Esophagus squamous epithelium (tissue), 5 donors: ENCODE data around the gene USH2A. TPM values are rescaled to one million over a fixed set of nuclear protein-coding genes. Genes with fewer than 3 reads are reported as not detected.

ENCODE experiments used
- DNase-seq: peaks from one replicate; lab custom pipeline; 2025; lab: John Stamatoyannopoulos, UW
- H3K27ac ChIP-seq, 4 donors: fragments of 200-600 bp; sonication (generic); one replicate each; pipeline ENCODE4 v1.5.1; 2016 to 2019; ENCODE audit warnings: mild to moderate bottlenecking in 1 of 4
- H3K27me3 ChIP-seq, 4 donors: fragments of 200-600 bp; sonication (generic); 1 replicate in 3 of 4; 2 replicates in 1 of 4; pipeline versions ENCODE4 v1.5.1 to v1.6.0; 2017 to 2021; ENCODE audit warnings: antibody characterized with exemption in 1 of 4
- H3K36me3 ChIP-seq, 3 donors: fragments of 200-600 bp; sonication (generic); one replicate each; pipeline ENCODE4 v1.5.1; 2016 to 2019
- H3K4me1 ChIP-seq, 3 donors: fragments of 200-600 bp; sonication (generic); one replicate each; pipeline ENCODE4 v1.5.1; 2017 to 2019
- H3K4me3 ChIP-seq, 4 donors: fragments of 200-600 bp; sonication (generic); 1 replicate in 3 of 4; 2 replicates in 1 of 4; pipeline ENCODE4 v1.5.1; 2016 to 2019; ENCODE audit warnings: mild to moderate bottlenecking in 2 of 4, moderate library complexity in 1 of 4
- H3K9me3 ChIP-seq, 3 donors: fragments of 200-600 bp; sonication (generic); one replicate each; pipeline ENCODE4 v1.5.1; 2016 to 2019
- POLR2A ChIP-seq, 4 donors: fragments of 450-650 bp; IDR thresholded peaks; one replicate each; pipeline ENCODE4 v1.6.1; 2017; ENCODE audit warnings: antibody characterized with exemption in 4 of 4, mild to moderate bottlenecking in 4 of 4, moderate library complexity in 3 of 4
- WGBS, 2 donors: methylation state at CpG; one replicate each; pipeline ENCODE4 v1.1.5; 2018; 5-methylcytosine and 5-hydroxymethylcytosine counted together
- intact Hi-C: fragments of 100-400 bp; cut with DNase I; formaldehyde crosslinking; loops from one replicate; pipeline ENCODE4 v1.15.0; 2022
- total RNA-seq, 4 donors: library from RNA; depleted of rRNA; stranded (reverse); fragments of >200 nt; gene quantifications; one replicate each; pipeline ENCODE4 v1.1.0, GENCODE V29; 2016
- TF ChIP-seq, protein P1 (sequence below), 6 experiments: fragments of 450-650 bp in 4 of 6; fragments of 200-600 bp in 2 of 6; sonication (generic) in 2 of 6; IDR thresholded peaks; one replicate each; pipeline ENCODE4 v1.5.1; 2016 to 2019; ENCODE audit warnings: antibody characterized with exemption in 6 of 6, mild to moderate bottlenecking in 4 of 6, moderate library complexity in 4 of 6
- donor health status: DM: yes; HTN: yes; CAD: no.

Gene USH2A
- total RNA-seq, 4 donors from 2014 or later = under 0.01 TPM; not detected in 3

GRCh38 chr1:216081445-216081844 is 341.8 kb downstream of the USH2A start:
- WGBS, 2 donors = 41 to 54% methylated on average over 5 of the region's 5 CpGs
- no peaks in the 10 kb centered on the region for H3K4me1 ChIP-seq
- DNase-seq = no peak
- H3K4me3 ChIP-seq = no peak overlapping the region
- no peak overlapping the region for H3K27ac ChIP-seq
- TF ChIP-seq, protein P1, sequence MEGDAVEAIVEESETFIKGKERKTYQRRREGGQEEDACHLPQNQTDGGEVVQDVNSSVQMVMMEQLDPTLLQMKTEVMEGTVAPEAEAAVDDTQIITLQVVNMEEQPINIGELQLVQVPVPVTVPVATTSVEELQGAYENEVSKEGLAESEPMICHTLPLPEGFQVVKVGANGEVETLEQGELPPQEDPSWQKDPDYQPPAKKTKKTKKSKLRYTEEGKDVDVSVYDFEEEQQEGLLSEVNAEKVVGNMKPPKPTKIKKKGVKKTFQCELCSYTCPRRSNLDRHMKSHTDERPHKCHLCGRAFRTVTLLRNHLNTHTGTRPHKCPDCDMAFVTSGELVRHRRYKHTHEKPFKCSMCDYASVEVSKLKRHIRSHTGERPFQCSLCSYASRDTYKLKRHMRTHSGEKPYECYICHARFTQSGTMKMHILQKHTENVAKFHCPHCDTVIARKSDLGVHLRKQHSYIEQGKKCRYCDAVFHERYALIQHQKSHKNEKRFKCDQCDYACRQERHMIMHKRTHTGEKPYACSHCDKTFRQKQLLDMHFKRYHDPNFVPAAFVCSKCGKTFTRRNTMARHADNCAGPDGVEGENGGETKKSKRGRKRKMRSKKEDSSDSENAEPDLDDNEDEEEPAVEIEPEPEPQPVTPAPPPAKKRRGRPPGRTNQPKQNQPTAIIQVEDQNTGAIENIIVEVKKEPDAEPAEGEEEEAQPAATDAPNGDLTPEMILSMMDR (IDR thresholded peaks at IDR 0.05) = no peak
- TF ChIP-seq POLR2A (IDR thresholded peaks at IDR 0.05) = no peak
- intact Hi-C loops = no loop called here
- no peaks in the 10 kb centered on the region for H3K36me3 ChIP-seq
- H3K27me3 ChIP-seq = no peaks in the 10 kb centered on the region
- no peaks in the 10 kb centered on the region for H3K9me3 ChIP-seq

- intact Hi-C loops = no loop called here
- H3K36me3 ChIP-seq = no peaks in the 10 kb centered on the region
- no peak overlapping the region for H3K4me3 ChIP-seq
- H3K27me3 ChIP-seq = no peaks in the 10 kb centered on the region
- no peak overlapping the region for H3K27ac ChIP-seq
- no peaks in the 10 kb centered on the region for H3K4me1 ChIP-seq
- WGBS, 2 donors = 71 to 79% methylated on average over 2 of the region's 2 CpGs
- DNase-seq = no peak
- no peaks in the 10 kb centered on the region for H3K9me3 ChIP-seq
- TF ChIP-seq POLR2A (IDR thresholded peaks at IDR 0.05) = no peak
- TF ChIP-seq, protein P1 (IDR thresholded peaks at IDR 0.05) = no peak
Measured at GRCh38 chr1:216076751-216077150, 346.5 kb downstream of the USH2A start.

GRCh38 chr1:216075339-216075738 is 347.9 kb downstream of the USH2A start:
- 64 to 80% methylated on average over 3 of the region's 3 CpGs for WGBS, 2 donors

DNA sequence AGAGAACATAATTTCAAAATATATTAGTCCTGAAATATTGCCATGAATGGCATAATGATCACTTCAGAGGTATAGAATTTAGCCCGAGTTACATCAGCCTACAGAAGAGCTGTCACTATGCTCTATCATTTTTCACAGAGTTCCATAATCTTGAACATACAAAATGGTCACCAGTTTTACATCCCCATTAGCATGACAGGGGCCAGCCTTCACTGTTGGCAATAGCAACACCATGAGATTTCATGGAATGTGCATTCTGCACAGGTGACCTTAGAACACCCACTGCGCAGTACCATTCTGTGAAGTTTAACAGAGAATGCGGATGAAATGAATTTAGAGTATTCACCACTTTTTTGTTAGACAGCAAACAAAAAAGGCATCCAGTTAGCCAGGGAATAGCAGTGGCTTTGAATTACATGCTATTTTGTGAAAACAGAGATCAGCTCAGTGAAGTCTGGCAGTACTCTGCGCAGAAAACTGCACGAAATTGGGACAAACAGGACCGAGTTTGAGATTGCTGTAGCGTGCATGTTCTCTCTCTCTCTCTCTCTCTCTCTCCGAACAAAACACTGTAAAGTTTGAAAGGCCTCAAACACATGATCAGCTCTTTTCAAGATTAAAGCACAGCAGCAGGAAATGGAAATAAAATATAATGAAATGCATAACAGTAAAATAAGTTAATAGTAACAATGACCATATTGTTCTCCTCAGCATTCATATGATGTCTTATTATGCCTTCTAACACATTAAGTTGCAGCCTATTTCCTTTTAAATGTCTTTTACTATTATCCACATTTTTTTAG is 349.3 kb downstream of the USH2A start:
- H3K27me3 ChIP-seq = no peaks in the 10 kb centered on the region
- DNase-seq = no peak
- H3K4me1 ChIP-seq = no peaks in the 10 kb centered on the region
- TF ChIP-seq, protein P1 (IDR thresholded peaks at IDR 0.05) = no peak
- TF ChIP-seq POLR2A (IDR thresholded peaks at IDR 0.05) = no peak
- H3K9me3 ChIP-seq = no peaks in the 10 kb centered on the region
- 82 to 86% methylated on average over 8 of the region's 8 CpGs for WGBS, 2 donors
- H3K36me3 ChIP-seq = no peaks in the 10 kb centered on the region
- H3K4me3 ChIP-seq = no peak overlapping the region
- H3K27ac ChIP-seq = no peak overlapping the region
- intact Hi-C loops = no loop called here

More at GRCh38 chr1:216075339-216075738, 347.9 kb downstream of the USH2A start:
- Histone ChIP-seq H3K4me3 (no peak overlapping the region), H3K36me3 (no peaks in the 10 kb centered on the region), H3K4me1 (no peaks in the 10 kb centered on the region), H3K27me3 (no peaks in the 10 kb centered on the region), H3K9me3 (no peaks in the 10 kb centered on the region), H3K27ac (no peak overlapping the region)
- DNase-seq = no peak
- intact Hi-C loops = no loop called here
- TF ChIP-seq, protein P1 (IDR thresholded peaks at IDR 0.05) = no peak
- TF ChIP-seq POLR2A (IDR thresholded peaks at IDR 0.05) = no peak

- Histone ChIP-seq H3K27me3 (no peaks in the 10 kb centered on the region), H3K4me3 (no peak overlapping the region), H3K27ac (no peak overlapping the region), H3K4me1 (no peaks in the 10 kb centered on the region), H3K36me3 (no peaks in the 10 kb centered on the region), H3K9me3 (no peaks in the 10 kb centered on the region)
- WGBS, 2 donors = 70 to 73% methylated on average over 3 of the region's 3 CpGs
- intact Hi-C loops = no loop called here
- TF ChIP-seq POLR2A (IDR thresholded peaks at IDR 0.05) = no peak
- TF ChIP-seq, protein P1 (IDR thresholded peaks at IDR 0.05) = no peak
- no peak for DNase-seq
Measured at GRCh38 chr1:216071262-216071661, 352.0 kb downstream of the USH2A start.
